SU-DHL-6 (cell line): ENCODE data around the gene ALOX5AP.
A peak's percentile ranks its signal among the peaks of the same experiment; 100 is the strongest.

Source experiments
- H2AFZ ChIP-seq: fragments of 200-600 bp; sonication (generic); 2 replicates; pipeline ENCODE4 v1.6.1; 2014; ENCODE audit warnings: low read depth, mild to moderate bottlenecking, moderate library complexity, mixed read lengths, antibody characterized with exemption, low read length; ENCODE audit not compliant: severe bottlenecking
- H3F3A ChIP-seq: fragments of 200-600 bp; shearing (Covaris generic); 2 replicates; pipeline ENCODE4 v1.6.0; 2016; ENCODE audit warnings: antibody characterized with exemption, mild to moderate bottlenecking; ENCODE audit not compliant: insufficient read depth
- H3K27ac ChIP-seq: fragments of 200-600 bp; sonication (generic); 2 replicates; pipeline ENCODE4 v1.5.1; 2016; ENCODE audit warnings: low read depth, mild to moderate bottlenecking, low read length, moderate library complexity, mixed read lengths
- H3K27me3 ChIP-seq: fragments of 200-600 bp; sonication (generic), shearing (Covaris generic); 2 replicates; pipeline ENCODE4 v1.6.0; 2014; ENCODE audit warnings: mild to moderate bottlenecking, low read length
- H3K36me3 ChIP-seq: fragments of 200-600 bp; sonication (generic); 2 replicates; pipeline ENCODE4 v1.6.1; 2014; ENCODE audit warnings: mild to moderate bottlenecking, low read length, mixed read lengths
- H3K4me2 ChIP-seq: fragments of 300-600, 200-600 bp; shearing (Covaris generic), sonication (generic); 2 replicates; pipeline ENCODE4 v1.6.0; 2014; ENCODE audit warnings: low read length, low read depth, mild to moderate bottlenecking; ENCODE audit not compliant: poor library complexity, severe bottlenecking
- H3K4me3 ChIP-seq: fragments of 200-600 bp; sonication (generic); 2 replicates; pipeline ENCODE4 v1.5.1; 2014; ENCODE audit warnings: antibody characterized with exemption, low read length, mild to moderate bottlenecking, mixed read lengths; ENCODE audit not compliant: insufficient read depth, poor library complexity, severe bottlenecking
- H3K79me2 ChIP-seq: fragments of 200-600 bp; sonication (generic); 2 replicates; pipeline ENCODE4 v1.6.1; 2014; ENCODE audit warnings: mild to moderate bottlenecking, low read length, moderate library complexity; ENCODE audit not compliant: insufficient read depth
- H3K9ac ChIP-seq: fragments of 200-600 bp; sonication (generic); 2 replicates; pipeline ENCODE4 v1.7.0; 2014; ENCODE audit warnings: mild to moderate bottlenecking, low read length
- H3K9me2 ChIP-seq: fragments of 200-600 bp; sonication (generic); replicated peaks from 2 replicates; pipeline ENCODE4 v1.6.1; 2014; ENCODE audit warnings: low read length; ENCODE audit not compliant: insufficient read depth
- H3K9me3 ChIP-seq: fragments of 200-600 bp; sonication (generic); 2 replicates; pipeline ENCODE4 v1.6.1; 2014; ENCODE audit warnings: low read length, mixed read lengths; ENCODE audit not compliant: insufficient read depth
- H4K20me1 ChIP-seq: fragments of 200-600 bp; sonication (generic); 2 replicates; pipeline ENCODE4 v1.6.1; 2014; ENCODE audit warnings: low read depth, mild to moderate bottlenecking, antibody characterized with exemption, low read length, moderate library complexity, mixed read lengths
- EZH2phosphoT487 ChIP-seq: fragments of 200-600 bp; sonication (generic), shearing (Covaris generic); conservative IDR thresholded peaks from 2 replicates; pipeline ENCODE4 v1.6.1; 2018; ENCODE audit warnings: mild to moderate bottlenecking, antibody characterized with exemption, low read length, moderate library complexity, mixed read lengths
- TF ChIP-seq, protein P1 (sequence below): fragments of 200-600 bp; sonication (generic); IDR thresholded peaks from one replicate; pipeline ENCODE4 v1.5.1; 2017; ENCODE audit warnings: antibody characterized with exemption, mild to moderate bottlenecking, low read length, moderate library complexity; ENCODE audit not compliant: insufficient read depth, poor library complexity, severe bottlenecking

Gene ALOX5AP

DNA sequence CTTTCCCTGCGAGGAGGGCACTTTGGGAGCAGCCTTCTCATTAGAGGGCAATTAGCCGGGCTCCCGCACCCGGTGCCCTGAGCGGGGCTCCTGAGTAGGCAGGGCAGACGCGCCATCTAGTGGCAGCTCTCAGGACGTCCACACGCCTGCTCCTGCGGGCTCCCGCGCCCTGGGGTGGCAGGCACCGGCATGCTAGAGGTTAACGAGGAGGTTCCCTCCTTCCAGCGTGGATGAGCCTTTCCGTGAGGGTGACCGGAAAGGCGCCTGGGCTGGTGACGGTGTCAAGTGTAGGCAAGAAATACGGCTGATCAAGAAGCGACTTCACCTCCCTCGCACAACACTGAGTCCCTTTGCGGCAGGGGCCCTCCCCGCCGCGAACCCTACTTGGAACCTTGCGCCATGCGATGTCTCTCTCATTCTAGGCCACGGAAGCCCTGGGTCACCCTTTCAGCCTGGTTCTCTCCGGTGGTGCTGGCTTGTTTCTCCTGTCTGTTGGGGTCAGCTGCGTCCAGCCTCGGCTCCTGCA, 67.7 kb downstream of the ALOX5AP start:
- no peaks in the 10 kb centered on the region for H3K36me3 ChIP-seq
- TF ChIP-seq, protein P1, sequence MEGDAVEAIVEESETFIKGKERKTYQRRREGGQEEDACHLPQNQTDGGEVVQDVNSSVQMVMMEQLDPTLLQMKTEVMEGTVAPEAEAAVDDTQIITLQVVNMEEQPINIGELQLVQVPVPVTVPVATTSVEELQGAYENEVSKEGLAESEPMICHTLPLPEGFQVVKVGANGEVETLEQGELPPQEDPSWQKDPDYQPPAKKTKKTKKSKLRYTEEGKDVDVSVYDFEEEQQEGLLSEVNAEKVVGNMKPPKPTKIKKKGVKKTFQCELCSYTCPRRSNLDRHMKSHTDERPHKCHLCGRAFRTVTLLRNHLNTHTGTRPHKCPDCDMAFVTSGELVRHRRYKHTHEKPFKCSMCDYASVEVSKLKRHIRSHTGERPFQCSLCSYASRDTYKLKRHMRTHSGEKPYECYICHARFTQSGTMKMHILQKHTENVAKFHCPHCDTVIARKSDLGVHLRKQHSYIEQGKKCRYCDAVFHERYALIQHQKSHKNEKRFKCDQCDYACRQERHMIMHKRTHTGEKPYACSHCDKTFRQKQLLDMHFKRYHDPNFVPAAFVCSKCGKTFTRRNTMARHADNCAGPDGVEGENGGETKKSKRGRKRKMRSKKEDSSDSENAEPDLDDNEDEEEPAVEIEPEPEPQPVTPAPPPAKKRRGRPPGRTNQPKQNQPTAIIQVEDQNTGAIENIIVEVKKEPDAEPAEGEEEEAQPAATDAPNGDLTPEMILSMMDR, result peak; percentile 79
- no peak for TF ChIP-seq EZH2phosphoT487
- no peaks in the 10 kb centered on the region for H3K79me2 ChIP-seq
- H3K4me3 ChIP-seq, result no peak overlapping the region
- H3K27ac ChIP-seq, result no peak overlapping the region
- H3K9me2 ChIP-seq, result no peaks in the 10 kb centered on the region
- H3K27me3 ChIP-seq, result no peaks in the 10 kb centered on the region
- H3K9me3 ChIP-seq, result no peaks in the 10 kb centered on the region
- H3K9ac ChIP-seq, result no peak overlapping the region
- no peaks in the 10 kb centered on the region for H3F3A ChIP-seq
- no peaks in the 10 kb centered on the region for H4K20me1 ChIP-seq
- H2AFZ ChIP-seq, result no peak overlapping the region
- H3K4me2 ChIP-seq, result no peak overlapping the region

DNA sequence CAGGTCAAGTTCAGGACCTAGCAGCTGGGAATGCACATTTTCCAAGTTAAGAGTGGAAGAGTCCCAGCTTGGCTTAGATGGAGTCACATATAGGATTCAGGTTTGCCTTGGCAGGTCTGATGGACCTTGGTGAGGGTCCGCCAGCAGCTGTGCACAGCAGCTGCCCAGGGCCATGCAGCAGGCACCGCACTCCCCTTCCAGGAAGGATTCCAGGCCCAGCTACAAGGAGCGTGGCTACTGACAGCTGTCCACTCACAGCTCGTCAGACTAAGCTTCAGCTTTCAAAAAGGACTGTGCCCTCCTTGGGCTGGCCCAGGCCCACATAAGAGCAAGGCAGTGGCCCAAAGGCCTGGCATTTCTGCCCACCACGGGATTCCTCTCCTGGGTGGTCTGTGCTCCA, 68.4 kb downstream of the ALOX5AP start:
- Histone ChIP-seq H3K27me3 (no peaks in the 10 kb centered on the region), H3K9me3 (no peaks in the 10 kb centered on the region), H3F3A (no peaks in the 10 kb centered on the region), H3K27ac (no peak overlapping the region), H4K20me1 (no peaks in the 10 kb centered on the region), H3K4me3 (no peak overlapping the region), H3K36me3 (no peaks in the 10 kb centered on the region), H2AFZ (no peak overlapping the region), H3K9me2 (no peaks in the 10 kb centered on the region), H3K4me2 (no peak overlapping the region), H3K79me2 (no peaks in the 10 kb centered on the region), H3K9ac (no peak overlapping the region)
- no peak for TF ChIP-seq EZH2phosphoT487
- TF ChIP-seq, protein P1, result no peak

DNA sequence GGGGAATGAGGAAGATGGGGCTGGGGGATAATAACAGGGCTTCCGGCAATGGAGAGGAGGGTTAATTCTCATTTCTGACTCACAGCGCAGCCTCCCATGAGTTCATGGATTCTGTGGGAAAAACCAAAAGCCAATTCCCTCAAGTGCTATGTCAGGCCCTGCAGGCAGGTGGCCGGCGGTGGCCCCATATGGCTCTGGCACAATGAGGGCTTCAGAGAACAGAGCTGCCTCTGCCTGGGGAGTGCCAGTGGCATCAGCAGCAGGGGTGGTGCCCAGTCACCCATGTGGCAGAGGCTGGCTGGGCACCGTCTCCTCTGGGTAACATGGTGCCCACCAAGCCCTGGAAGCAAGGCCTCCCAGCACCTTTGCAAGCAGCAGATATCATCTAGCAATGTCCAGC, 69.1 kb downstream of the ALOX5AP start:
- TF ChIP-seq, protein P1, result no peak
- no peak for TF ChIP-seq EZH2phosphoT487
- Histone ChIP-seq H3K27ac (no peak overlapping the region), H3K9ac (no peak overlapping the region), H3K9me3 (no peaks in the 10 kb centered on the region), H3K9me2 (no peaks in the 10 kb centered on the region), H3K4me3 (no peak overlapping the region), H3K4me2 (no peak overlapping the region), H3F3A (no peaks in the 10 kb centered on the region), H3K79me2 (no peaks in the 10 kb centered on the region), H3K36me3 (no peaks in the 10 kb centered on the region), H4K20me1 (no peaks in the 10 kb centered on the region), H3K27me3 (no peaks in the 10 kb centered on the region), H2AFZ (no peak overlapping the region)
